GM19099 (cell line): Measurements from ENCODE around the gene TUBB3.

ENCODE experiments used
- POLR2A ChIP-seq: IDR thresholded peaks from 3 replicates; pipeline ENCODE4 v1.6.1; 2011; ENCODE audit warnings: low read depth; ENCODE audit not compliant: insufficient read length; ENCODE audit errors: extremely low read depth

TUBB3 gene

DNA sequence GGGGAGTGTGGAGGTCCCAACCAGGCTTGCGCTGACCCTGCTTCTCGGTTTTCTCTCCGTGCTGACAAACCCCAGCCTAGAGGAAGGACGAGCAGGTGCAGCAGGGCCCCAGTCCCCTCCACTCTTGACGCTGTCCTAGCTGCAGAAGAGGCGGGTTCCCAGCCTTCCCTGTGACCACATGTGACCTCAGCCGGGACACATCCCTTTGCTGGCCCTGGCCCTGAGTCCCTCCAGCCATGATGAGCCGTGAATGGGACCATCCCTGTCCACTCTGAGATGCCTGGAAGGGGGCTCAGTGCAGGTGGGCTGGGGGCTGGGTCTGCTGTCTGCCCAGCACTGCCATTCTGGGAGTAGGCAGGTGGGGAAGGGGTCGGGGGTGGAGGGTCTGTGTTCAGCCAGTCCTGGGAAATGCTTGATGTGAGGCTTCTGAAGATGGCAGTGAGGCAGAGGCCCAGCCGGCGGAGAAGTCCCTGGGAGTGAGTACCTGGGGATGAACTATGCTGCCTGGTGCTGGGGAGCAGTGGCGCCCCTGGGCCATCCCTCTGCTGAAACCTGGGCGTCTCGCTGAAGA is 1.9 kb upstream of the TUBB3 start:
- no peak for TF ChIP-seq POLR2A

DNA sequence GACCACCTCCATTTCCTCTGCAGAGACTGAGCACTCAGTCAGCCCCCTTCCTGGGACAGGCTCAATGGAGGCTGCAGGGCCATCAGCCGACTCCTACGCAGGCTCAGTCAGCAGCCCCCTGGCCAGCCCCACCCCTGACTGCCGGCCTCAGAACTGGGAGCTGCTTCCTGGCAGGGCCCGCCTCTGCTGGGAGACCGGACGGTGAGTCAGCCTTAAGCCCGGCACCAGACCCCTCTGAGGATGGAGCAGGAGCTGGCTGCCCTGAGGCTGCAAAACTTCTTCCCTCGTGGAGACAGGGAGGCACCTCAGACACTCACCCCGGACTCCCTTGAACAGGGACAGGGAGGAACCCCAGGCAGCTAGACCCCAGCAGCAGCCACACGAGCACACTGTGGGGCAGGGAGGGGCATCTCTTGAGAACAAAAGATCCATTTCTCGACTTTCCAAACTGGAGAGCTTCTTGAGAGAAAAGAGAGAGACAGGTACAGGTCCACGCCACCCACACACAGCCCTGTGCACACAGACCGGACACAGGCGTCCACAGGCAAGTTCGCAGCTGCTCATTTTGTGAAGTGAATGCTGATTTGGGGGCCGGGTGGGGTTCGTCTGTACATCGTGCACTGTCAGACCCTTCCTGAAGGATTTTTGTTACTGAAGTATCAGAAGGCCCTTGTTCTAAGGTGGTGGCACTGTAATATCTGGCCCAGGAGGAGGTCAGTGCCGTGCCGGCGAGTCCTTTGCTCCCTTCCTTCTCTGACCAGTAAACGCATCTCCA is 1.3 kb upstream of the TUBB3 start:
- TF ChIP-seq POLR2A = no peak

DNA sequence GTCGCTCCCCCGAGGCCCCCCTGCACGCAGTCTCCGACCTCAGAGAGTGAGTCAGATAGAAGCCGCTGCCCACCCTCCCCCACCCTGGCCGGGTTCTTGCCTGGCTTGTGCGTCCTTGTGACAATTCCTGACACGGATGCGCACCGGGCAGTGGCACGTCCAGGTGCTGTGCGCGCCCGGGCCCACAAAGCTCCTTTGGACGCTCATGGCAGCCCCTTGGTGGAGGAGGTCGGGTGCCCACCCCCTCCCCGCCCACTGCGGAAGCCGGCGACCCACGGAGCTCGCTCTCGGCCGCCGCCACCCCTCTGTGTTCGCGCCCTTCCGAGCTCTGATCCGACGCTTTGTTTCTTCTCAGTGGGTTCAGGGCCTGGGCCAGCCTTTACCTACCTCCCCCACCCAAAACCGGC is 662 bp upstream of the TUBB3 start:
- no peak for TF ChIP-seq POLR2A

DNA sequence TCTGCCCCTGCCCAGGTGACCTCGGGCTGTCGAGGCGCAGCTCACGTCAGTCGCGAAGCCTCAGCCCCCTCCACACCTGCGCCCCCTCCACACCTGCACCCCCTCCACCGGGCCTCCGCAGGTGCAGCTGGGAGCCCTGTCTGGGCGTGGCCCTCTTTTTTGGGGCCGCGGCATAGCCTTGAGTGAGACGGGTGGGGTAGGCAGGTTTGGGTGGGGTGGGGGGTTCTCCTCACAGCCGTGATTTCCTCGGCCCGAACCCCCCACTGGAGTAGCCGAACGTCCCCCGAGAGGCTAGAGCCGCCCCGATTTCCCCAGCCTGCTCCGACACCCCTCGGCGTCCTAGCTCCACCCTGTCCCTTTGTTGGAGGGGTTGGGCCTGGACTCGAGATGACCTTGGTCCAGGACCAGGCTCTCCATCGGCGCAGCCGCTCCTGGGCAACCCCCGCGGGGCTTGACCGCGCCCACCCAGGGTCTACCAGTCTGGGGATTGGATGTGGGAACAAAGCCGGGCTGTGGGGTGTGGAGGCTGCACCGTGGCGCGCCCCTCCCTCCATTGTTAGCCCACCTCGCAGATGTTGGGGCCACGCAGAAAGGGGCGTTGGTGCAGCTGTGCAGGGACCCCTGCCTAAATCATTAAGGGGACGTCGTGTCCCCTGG is 626 bp downstream of the TUBB3 start:
- no peak for TF ChIP-seq POLR2A

DNA sequence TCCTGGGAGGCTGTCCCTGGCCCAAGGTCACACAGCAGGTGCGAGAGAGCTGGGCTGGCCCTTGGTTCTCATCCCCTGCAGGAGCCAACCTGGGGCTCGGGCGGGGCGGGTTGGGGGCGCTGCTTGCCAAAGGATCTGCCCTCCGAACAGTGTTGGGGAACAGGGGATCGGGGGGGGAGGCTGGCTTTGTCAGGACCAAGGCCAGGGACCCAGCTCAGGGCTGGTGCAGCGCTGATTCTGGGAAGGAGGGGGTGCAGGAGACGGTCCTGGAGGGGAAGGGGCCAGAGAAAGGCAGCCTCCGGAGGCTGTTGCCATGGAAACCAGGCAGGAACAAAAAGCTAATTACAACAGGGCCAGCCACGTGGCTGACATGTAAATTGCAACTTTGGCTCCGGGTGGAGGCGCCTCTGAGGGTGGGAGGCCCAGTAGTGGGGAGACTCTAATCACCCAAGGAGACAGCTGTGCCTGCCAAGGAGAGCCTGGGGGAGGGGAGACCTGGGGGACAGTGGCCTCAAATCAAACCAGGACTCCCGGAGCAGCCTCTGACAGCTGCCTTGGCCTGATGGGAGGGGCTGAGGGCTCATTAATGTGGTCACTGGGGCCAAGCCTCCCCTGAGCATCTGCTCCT is 1.3 kb downstream of the TUBB3 start:
- TF ChIP-seq POLR2A = no peak

DNA sequence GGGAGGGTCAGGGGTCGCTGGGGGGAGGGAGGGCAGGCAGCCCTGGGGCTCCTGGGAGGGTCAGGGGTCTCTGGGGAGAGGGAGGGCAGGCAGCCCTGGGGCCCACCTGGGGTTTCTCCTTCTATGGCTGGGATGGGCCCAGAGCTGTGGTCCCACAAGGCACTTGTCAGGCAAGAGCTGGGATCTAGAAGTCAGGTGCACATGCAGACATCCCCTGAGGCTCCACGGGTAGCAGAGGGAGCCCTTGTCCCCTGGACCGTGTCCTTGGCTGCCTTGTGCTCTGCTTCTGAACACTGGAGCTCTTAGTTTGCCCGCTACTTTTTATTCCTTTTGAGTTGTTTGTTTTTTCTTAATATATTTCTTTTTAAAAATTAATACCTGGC is 1.8 kb downstream of the TUBB3 start:
- TF ChIP-seq POLR2A = no peak

DNA sequence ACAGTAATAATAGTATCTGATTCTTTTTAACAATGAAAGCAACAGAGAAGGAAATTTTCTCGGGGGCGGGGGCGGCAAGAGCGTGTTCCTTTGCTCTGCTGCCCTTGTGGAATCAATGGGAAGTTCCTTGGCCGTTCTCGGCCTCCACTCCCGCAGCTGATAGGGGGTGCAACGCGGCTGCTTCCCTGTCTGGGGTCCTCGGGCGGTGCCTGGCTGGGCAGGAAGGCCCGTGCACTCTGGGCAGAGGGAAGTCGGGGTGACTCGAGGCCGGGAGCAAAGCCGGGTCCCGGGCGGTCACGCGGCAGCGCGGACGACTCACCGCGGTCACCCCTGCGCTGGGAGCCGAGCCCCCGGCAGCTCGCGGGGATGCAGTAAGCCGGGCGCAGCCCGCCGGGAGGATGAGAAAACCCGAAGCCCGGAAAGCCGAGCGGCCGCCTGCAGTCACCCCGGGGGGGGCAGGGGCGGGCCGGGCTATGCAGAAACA is 2.5 kb downstream of the TUBB3 start:
- no peak for TF ChIP-seq POLR2A

DNA sequence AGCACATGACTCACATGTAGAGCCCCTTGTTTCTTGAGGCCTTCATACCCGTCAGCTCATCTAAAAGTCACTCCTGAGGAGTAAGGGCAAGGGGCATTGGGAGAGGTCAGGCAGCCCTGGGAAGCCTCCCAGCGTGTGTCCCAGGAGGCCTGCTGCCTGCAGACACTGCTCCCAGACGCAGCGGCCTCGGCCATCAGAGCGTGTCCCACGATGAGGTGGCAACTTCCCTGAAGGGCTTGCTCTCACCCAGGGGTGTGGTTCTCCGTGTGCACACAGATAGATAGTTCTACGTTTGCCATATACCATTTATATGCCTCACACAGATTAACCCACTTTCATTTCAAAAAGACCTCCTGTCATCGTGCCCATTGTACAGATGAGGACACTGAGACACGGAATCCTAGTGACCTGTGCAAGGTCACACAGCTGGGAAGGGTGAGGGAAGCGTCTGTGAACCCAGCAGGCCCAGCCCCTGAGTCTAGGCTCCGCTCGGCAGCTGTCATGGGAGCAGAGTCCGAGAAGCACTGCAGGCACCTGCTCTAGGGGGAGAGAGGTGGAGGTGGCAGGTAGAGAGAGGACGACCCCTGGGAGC is 8.3 kb downstream of the TUBB3 start:
- no peak for TF ChIP-seq POLR2A

DNA sequence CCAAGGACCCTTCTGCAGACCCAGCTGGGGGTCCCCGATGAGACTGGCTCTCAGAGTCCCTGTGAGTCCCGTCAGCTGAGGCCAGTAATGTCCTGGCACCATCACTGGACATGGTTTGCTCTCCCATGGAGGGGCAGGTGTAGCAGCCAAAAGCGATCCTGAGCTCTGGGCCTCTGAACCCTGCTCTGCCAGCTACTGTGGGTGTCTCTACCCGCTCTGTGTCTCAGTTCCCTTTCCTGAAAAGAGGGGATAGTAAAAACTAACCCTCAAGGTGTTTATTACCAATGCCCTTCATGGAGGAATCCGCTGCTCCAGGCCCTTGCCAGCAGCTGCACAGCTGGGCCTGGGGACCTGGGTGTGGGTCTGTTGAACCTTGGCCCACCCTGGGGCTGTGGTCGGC is 8.8 kb downstream of the TUBB3 start:
- no peak for TF ChIP-seq POLR2A

DNA sequence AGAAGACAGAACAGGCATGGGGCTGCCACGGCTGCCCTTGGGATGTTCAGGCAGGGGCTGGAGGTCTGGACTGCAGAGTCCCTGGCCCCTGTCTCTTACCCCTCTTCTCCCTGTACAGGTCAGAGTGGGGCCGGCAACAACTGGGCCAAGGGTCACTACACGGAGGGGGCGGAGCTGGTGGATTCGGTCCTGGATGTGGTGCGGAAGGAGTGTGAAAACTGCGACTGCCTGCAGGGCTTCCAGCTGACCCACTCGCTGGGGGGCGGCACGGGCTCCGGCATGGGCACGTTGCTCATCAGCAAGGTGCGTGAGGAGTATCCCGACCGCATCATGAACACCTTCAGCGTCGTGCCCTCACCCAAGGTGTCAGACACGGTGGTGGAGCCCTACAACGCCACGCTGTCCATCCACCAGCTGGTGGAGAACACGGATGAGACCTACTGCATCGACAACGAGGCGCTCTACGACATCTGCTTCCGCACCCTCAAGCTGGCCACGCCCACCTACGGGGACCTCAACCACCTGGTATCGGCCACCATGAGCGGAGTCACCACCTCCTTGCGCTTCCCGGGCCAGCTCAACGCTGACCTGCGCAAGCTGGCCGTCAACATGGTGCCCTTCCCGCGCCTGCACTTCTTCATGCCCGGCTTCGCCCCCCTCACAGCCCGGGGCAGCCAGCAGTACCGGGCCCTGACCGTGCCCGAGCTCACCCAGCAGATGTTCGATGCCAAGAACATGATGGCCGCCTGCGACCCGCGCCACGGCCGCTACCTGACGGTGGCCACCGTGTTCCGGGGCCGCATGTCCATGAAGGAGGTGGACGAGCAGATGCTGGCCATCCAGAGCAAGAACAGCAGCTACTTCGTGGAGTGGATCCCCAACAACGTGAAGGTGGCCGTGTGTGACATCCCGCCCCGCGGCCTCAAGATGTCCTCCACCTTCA is 11.7 kb downstream of the TUBB3 start:
- no peak for TF ChIP-seq POLR2A

DNA sequence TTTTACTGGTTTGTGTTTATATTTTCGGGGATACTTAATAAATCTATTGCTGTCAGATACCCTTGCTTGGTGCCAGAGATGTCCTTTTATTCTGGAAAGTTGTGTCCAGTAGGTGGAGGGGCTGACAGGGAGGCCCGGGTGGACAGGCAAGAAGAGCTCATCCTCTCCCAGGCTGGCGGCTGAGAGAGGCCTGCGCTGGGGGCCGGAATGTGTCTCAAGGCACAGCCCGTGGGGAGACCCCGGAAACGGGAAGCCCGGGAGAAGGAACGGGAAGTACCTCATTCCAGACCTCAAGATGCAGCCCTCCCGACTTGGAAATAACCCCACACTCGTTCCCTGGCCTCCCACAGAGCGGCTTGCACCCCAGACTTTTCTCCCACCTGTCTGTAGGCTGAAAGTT is 12.9 kb downstream of the TUBB3 start:
- TF ChIP-seq POLR2A = no peak

DNA sequence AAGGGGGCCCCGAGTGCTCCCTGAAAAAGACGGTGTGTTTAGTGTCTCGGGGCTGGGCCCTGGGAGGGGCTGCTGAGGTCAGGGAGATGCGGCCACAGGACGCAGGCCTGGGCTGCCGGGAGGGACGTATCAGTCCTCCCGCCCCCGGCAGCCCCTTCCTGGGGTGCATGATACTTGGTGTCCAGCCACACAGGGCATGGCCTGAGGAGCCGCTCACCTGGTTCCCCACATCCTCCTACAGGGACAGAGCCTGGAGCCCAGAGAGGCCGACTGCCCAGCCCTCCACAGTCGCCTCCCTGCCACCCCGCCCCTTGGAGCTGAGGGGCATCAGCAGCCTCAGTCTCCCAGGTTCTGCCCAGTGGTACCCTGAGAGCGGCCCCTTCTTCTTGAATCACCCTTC is 13.4 kb downstream of the TUBB3 start:
- no peak for TF ChIP-seq POLR2A

DNA sequence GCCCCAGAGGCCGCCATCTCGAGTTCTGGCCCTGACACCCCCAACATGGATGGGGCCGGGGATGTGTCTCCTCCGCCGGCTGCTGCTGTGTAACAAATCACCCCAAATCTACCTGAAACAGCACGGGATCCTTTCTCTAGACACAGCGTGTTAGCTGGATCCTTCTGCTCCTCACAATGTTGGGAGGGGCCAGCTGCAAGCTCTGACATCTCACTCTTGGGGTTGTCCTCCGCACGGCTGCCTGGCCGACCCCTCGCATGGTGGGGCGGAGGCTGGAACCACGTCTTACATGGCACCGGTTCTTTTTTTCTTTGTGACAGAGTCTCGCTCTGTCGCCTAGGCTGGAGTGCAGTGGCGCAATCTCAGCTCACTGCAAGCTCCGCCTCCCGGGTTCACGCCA is 13.8 kb downstream of the TUBB3 start:
- no peak for TF ChIP-seq POLR2A

DNA sequence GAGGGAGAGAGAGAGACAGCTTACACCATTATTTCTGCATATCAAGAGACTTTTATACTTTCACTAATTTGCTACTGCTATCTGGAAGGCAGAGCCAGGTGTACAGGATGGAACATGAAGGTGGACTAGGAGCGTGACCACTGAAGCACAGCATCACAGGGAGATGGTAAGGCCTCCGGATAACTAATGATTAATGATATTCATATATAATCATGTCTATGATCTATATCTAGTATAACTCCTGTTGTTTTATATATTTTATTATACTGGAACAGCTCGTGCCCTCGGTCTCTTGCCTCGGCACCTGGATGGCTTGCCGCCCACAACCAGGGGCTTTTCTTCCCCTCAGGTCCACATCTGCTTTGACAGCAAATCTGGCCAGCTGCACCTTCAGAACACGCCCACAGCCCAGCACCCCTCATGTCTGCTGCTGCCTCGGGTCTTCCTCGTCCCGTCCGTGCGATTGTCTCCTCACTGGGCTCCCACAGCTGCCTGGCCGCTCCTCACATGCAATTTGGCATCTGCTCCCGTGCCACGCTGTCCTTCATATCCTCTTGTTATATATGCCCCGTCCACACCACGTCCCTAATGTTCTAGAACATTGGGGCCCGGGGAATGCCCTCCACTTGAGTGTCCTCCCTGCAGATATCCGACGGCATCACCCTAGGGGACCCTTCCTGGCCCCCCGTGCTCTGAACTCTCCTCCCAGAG is 15.2 kb downstream of the TUBB3 start:
- no peak for TF ChIP-seq POLR2A
